Cardiac fibroblast (primary cell): Measurements from ENCODE around the gene KCNMA1.

Experiments
- DNase-seq, 2 donors: peaks; one replicate each; pipeline versions ENCODE4 v3.0.0 to v3.0.0-alpha.2; 2010; ENCODE audit warnings: low read depth in 2 of 2
- H3K4me3 ChIP-seq, 2 donors: replicated peaks in 1 of 2; 1 replicate in 1 of 2; 2 replicates in 1 of 2; pipeline ENCODE4 v1.5.1; 2011; ENCODE audit warnings: low read depth in 2 of 2, low read length in 2 of 2, mild to moderate bottlenecking in 2 of 2, moderate library complexity in 1 of 2
- TF ChIP-seq, protein P1 (sequence below): IDR thresholded peaks from one replicate; pipeline ENCODE4 v1.5.1; 2011; ENCODE audit warnings: low read depth, mild to moderate bottlenecking, low read length, inconsistent platforms

Gene KCNMA1

DNA sequence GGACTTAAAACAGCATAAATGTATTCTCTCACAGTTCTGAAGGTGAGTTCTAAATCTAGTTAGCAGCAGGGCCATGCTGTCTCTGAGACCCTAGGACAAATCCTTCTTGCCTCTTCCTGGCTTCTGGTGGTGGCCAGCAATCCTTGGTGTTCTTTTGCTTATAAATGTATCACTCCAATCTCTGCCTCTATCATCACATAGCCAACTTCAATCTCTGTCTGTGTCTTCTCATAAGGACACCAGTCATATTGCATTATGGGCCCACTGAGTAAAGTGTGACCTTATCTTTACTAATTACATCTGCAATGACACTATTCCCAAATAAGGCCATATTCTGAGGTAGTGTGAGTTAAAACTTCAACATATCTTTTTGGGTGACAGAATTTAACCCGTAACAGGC is 778.9 kb downstream of the KCNMA1 start:
- no peak for DNase-seq
- TF ChIP-seq, protein P1, sequence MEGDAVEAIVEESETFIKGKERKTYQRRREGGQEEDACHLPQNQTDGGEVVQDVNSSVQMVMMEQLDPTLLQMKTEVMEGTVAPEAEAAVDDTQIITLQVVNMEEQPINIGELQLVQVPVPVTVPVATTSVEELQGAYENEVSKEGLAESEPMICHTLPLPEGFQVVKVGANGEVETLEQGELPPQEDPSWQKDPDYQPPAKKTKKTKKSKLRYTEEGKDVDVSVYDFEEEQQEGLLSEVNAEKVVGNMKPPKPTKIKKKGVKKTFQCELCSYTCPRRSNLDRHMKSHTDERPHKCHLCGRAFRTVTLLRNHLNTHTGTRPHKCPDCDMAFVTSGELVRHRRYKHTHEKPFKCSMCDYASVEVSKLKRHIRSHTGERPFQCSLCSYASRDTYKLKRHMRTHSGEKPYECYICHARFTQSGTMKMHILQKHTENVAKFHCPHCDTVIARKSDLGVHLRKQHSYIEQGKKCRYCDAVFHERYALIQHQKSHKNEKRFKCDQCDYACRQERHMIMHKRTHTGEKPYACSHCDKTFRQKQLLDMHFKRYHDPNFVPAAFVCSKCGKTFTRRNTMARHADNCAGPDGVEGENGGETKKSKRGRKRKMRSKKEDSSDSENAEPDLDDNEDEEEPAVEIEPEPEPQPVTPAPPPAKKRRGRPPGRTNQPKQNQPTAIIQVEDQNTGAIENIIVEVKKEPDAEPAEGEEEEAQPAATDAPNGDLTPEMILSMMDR, result no peak

DNA sequence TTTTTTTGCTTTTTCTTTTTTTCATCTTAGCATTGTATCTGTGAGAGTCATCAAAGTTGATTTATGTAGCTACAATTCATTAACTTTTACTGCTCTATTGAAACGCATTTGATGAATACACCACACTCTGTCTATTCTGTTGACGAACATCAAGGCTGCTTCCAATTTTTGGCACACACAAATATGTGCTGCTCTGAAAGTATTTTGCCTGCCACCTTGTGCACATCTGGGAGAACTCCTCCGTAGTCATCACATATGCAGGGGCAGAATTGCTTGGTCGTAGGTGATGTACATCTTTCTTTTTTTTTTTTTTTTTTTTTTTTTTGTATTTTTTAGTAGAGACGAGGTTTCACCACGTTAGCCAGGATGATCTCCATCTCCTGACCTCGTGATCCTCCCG is 796.8 kb downstream of the KCNMA1 start:
- no peak for DNase-seq
- no peak overlapping the region for H3K4me3 ChIP-seq
- TF ChIP-seq, protein P1, result no peak

More for the DNA sequence above, 778.9 kb downstream of the KCNMA1 start:
- no peak overlapping the region for H3K4me3 ChIP-seq

DNA sequence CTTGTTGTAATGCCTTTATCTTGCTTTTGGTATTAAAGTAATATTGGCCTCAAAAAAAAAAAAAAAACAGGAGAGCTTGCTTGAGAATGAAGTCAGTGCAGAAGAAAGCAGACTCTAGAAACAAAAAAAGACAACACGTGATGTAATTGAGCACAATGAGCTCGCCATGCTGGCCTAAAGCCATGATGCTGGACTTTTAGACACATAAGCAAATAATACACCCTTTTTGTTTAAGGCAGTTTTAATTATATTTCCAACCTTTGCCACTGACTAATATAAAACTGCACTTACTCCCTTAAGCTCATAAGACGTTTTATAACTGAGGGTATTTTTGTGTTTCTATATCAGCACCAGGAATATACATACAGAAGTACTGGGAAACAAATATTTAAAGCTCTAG is 798.3 kb downstream of the KCNMA1 start:
- TF ChIP-seq, protein P1, result no peak

DNA sequence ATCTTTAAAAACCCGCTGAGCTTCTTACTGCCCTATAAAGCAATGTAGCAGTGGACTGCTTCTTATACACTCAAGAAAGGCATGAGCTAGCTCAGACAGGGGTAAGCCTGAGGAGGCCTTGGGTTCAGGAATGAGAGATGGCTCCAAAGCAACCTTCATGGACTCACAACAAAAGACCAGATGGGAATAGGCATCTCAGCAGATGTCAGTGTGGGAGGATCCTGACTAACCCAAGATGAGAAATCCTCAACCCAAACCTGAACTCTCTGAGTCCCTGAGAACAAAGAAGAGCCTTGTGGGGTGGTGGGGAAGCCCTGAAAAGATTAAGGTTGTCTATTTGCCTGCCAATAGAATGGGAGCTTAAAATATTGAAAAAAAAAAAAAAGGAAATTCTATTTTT is 807.4 kb downstream of the KCNMA1 start:
- no peak overlapping the region for H3K4me3 ChIP-seq
- DNase-seq, result no peak
- TF ChIP-seq, protein P1, result no peak

More for the DNA sequence above, 798.3 kb downstream of the KCNMA1 start:
- DNase-seq, result peak in 1 of 2 donors; percentile 1
- H3K4me3 ChIP-seq, result no peak overlapping the region

DNA sequence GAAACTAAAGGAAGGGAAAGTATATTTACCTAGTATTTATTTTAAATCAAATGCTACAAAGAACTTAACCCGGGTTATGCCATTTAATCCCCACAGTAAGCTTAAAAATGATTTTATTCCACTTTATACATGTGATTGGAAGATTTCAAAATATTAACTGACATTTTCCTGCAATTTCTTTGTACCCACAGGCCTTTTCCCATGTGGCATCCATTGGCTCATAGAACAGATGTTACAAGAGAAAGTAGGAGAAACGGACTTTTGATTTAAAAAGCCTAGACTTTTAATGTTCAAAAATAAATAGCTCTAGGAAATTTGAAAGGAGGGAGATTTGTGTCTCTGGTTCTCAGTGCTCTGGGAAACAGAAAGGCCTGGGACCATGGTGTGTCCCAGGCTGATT is 807.9 kb downstream of the KCNMA1 start:
- no peak for DNase-seq
- no peak overlapping the region for H3K4me3 ChIP-seq
- TF ChIP-seq, protein P1, result no peak
